Endothelial cell of umbilical vein (primary cell): ENCODE data around the gene KCNIP1. TPM values are rescaled to one million over a fixed set of nuclear protein-coding genes. Genes with fewer than 3 reads are reported as not detected.

Experiments used
- BruUV-seq: library from RNA; stranded (reverse); fragments of 400-500 nt; replicated peaks from 2 replicates; lab custom pipeline; 2021; lab: Mats Ljungman, UMichigan
- CTCF ChIA-PET: fragments of 300-600, 350-600 bp; sonication (Branson Sonifier 250); formaldehyde crosslinking; loops from one replicate; lab custom pipeline; 2021; ENCODE audit warnings: antibody characterized with exemption, inconsistent platforms; lab: Charles Lee
- POLR2A ChIA-PET: fragments of 300-600, 350-600 bp; sonication (Branson Sonifier 250); formaldehyde crosslinking; loops from one replicate; lab custom pipeline; 2021; ENCODE audit warnings: antibody characterized with exemption, inconsistent platforms; lab: Charles Lee
- DNase-seq: peaks from one replicate; pipeline ENCODE4 v3.0.0-alpha.2; 2011; ENCODE audit warnings: low read depth, low spot score
- FAIRE-seq: peaks from 2 replicates; lab custom pipeline; 2011; peaks lifted over from hg19 to GRCh38; lab: Jason Lieb, UNC
- H2AFZ ChIP-seq: 2 replicates; pipeline ENCODE4 v1.6.0; 2012; ENCODE audit warnings: low read depth, low read length, control low read depth, inconsistent platforms
- H3K27ac ChIP-seq: 2 replicates; pipeline ENCODE4 v1.5.1; 2011; ENCODE audit warnings: low read depth, mild to moderate bottlenecking, control low read depth, low read length, moderate library complexity; ENCODE audit not compliant: insufficient read depth
- H3K27me3 ChIP-seq, 2 experiments: 2 replicates each; pipeline versions ENCODE4 v1.6.0 to v1.6.1; 2011; ENCODE audit warnings: low read length in 2 of 2, mixed read lengths in 1 of 2; ENCODE audit not compliant: control insufficient read depth in 2 of 2, insufficient read depth in 2 of 2
- H3K36me3 ChIP-seq, 2 experiments: 2 replicates in 1 of 2; 3 replicates in 1 of 2; pipeline ENCODE4 v1.5.1; 2011; ENCODE audit warnings: low read length in 2 of 2, mild to moderate bottlenecking in 1 of 2, moderate library complexity in 1 of 2; ENCODE audit not compliant: control insufficient read depth in 2 of 2, insufficient read depth in 2 of 2; ENCODE audit errors: extremely low read depth in 1 of 2
- H3K4me1 ChIP-seq: 3 replicates; pipeline ENCODE4 v1.5.1; 2011; ENCODE audit warnings: mild to moderate bottlenecking, low read length; ENCODE audit not compliant: control insufficient read depth, insufficient read depth; ENCODE audit errors: extremely low read depth
- H3K4me2 ChIP-seq: 2 replicates; pipeline ENCODE4 v1.6.1; 2011; ENCODE audit warnings: low read length, control low read depth, mixed read lengths; ENCODE audit not compliant: insufficient read depth
- H3K4me3 ChIP-seq, 3 experiments: fragments of 200-600 bp in 1 of 3; sonication (generic), shearing (Covaris generic) in 1 of 3; replicated peaks in 1 of 3; 2 replicates each; pipeline ENCODE4 v1.5.1; 2011 to 2016; ENCODE audit warnings: control low read depth in 3 of 3, low read length in 3 of 3, mild to moderate bottlenecking in 2 of 3, inconsistent platforms in 1 of 3, low read depth in 1 of 3, moderate library complexity in 1 of 3; ENCODE audit not compliant: insufficient read depth in 1 of 3
- H3K79me2 ChIP-seq: 2 replicates; pipeline ENCODE4 v1.6.0; 2012; ENCODE audit warnings: low read length, inconsistent platforms; ENCODE audit not compliant: control insufficient read depth, insufficient read depth
- H3K9ac ChIP-seq: replicated peaks from 2 replicates; pipeline ENCODE3; 2011; ENCODE audit warnings: low read length, control low read depth; ENCODE audit not compliant: insufficient read depth; ENCODE audit errors: extremely low read depth
- H3K9me1 ChIP-seq: replicated peaks from 3 replicates; pipeline ENCODE4 v1.6.0; 2011; ENCODE audit warnings: mild to moderate bottlenecking, low read length; ENCODE audit not compliant: control insufficient read depth, insufficient read depth; ENCODE audit errors: extremely low read depth
- H3K9me3 ChIP-seq: replicated peaks from 2 replicates; pipeline ENCODE4 v1.5.1; 2012; ENCODE audit warnings: low read length, inconsistent platforms; ENCODE audit not compliant: control insufficient read depth, insufficient read depth
- H4K20me1 ChIP-seq: replicated peaks from 2 replicates; pipeline ENCODE3; 2011; ENCODE audit warnings: mild to moderate bottlenecking, low read length; ENCODE audit not compliant: control insufficient read depth, insufficient read depth; ENCODE audit errors: extremely low read depth
- CTCF ChIP-seq, 2 donors: IDR thresholded peaks; 1 replicate in 1 of 2; 2 replicates in 1 of 2; pipeline ENCODE4 v1.5.1; 2011; ENCODE audit warnings: low read length in 2 of 2, mild to moderate bottlenecking in 2 of 2, moderate library complexity in 2 of 2, control low read depth in 1 of 2, inconsistent platforms in 1 of 2, low read depth in 1 of 2; ENCODE audit not compliant: insufficient read depth in 1 of 2; ENCODE audit errors: extremely low read depth in 1 of 2
- EZH2 ChIP-seq: IDR thresholded peaks from 2 replicates; pipeline ENCODE4 v1.6.1; 2012; ENCODE audit warnings: borderline replicate concordance, low read depth, mild to moderate bottlenecking, moderate library complexity, low read length, inconsistent platforms; ENCODE audit not compliant: severe bottlenecking
- FOS ChIP-seq: IDR thresholded peaks from 2 replicates; pipeline ENCODE4 v1.6.1; 2011; ENCODE audit warnings: mild to moderate bottlenecking, low read length, moderate library complexity, borderline replicate concordance; ENCODE audit not compliant: insufficient read depth
- GATA2 ChIP-seq: IDR thresholded peaks from 2 replicates; pipeline ENCODE4 v1.7.0; 2011; ENCODE audit warnings: low read depth, mild to moderate bottlenecking, moderate library complexity, mixed read lengths, low read length; ENCODE audit not compliant: insufficient read length, insufficient read depth
- JUN ChIP-seq: IDR thresholded peaks from 2 replicates; pipeline ENCODE4 v1.6.1; 2011; ENCODE audit warnings: borderline replicate concordance, low read depth; ENCODE audit not compliant: insufficient read length, insufficient read depth
- MAX ChIP-seq: IDR thresholded peaks from 2 replicates; pipeline ENCODE4 v1.6.1; 2011; ENCODE audit not compliant: insufficient read depth, insufficient read length
- MYC ChIP-seq: IDR thresholded peaks from one replicate; pipeline ENCODE4 v1.6.1; 2011; ENCODE audit warnings: mild to moderate bottlenecking, low read depth, low read length
- POLR2A ChIP-seq: IDR thresholded peaks from 2 replicates; pipeline ENCODE4 v1.6.1; 2012; ENCODE audit warnings: low read depth, mild to moderate bottlenecking, control low read depth, low read length
- POLR2AphosphoS5 ChIP-seq: IDR thresholded peaks from 2 replicates; pipeline ENCODE4 v1.6.1; 2012; ENCODE audit warnings: low read depth, mild to moderate bottlenecking, control low read depth, low read length, moderate library complexity; ENCODE audit not compliant: insufficient read depth
- dilution Hi-C: fragments of 300-500 bp; cut with MboI; formaldehyde crosslinking; loops from one replicate; pipeline ENCODE4 v1.15.0; 2019; ENCODE audit warnings: low sequenced_read_pairs; ENCODE audit not compliant: extremely low pct_ligation_motif_present
- intact Hi-C: fragments of 100-400 bp; cut with micrococcal nuclease; formaldehyde crosslinking; loops from one replicate; pipeline ENCODE4 v1.10.0; 2022
- polyA plus RNA-seq, 4 experiments: library from polyadenylated mRNA; depleted of rRNA in 3 of 4; stranded (reverse) in 3 of 4; unstranded in 1 of 4; fragments of >200 nt; gene quantifications; 2 replicates each; pipeline versions ENCODE4 v1.2.1 to v1.2.3, GENCODE V29; 2011 to 2012; ENCODE audit warnings: missing spikeins in 1 of 4
- total RNA-seq: library from RNA; stranded (reverse); gene quantifications from 2 replicates; pipeline ENCODE4 v1.2.3, GENCODE V29; 2021

Gene KCNIP1
- total and polyA plus RNA-seq, 2 donors (not counting 3 experiments of a cell fraction or from before 2014, with no cell fraction given): 0.15 TPM; not detected in 1

GRCh38 chr5:170704417-170705192, 200.8 kb downstream of the KCNIP1 start:
- FAIRE-seq (no peak), DNase-seq (no peak)
- H3K9me3 ChIP-seq: no peaks in the 10 kb centered on the region
- no peaks in the 10 kb centered on the region for H3K9me1 ChIP-seq
- no TSS peak for BruUV-seq
- H3K9ac ChIP-seq: no peak overlapping the region
- POLR2A ChIA-PET: no interaction called here
- intact Hi-C loops (no loop called here), dilution Hi-C loops (no loop called here)
- no peaks in the 10 kb centered on the region for H3K36me3 ChIP-seq
- H2AFZ ChIP-seq: no peak overlapping the region
- H3K27ac ChIP-seq: no peak overlapping the region
- H3K4me1 ChIP-seq: no peaks in the 10 kb centered on the region
- CTCF ChIA-PET: interaction anchor here (1.0 kb wide), 1 partner anchor 41 kb away, joined by 4 read pairs; no protein-coding TSS in a partner anchor
- no peak overlapping the region for H3K4me2 ChIP-seq
- H4K20me1 ChIP-seq: no peaks in the 10 kb centered on the region
- H3K27me3 ChIP-seq: peaks cover 0 to 1% of the 10 kb centered on the region in 2 experiments
- H3K4me3 ChIP-seq: no peak overlapping the region
- TF ChIP-seq MAX: no peak
- TF ChIP-seq POLR2A: no peak
- no peak for TF ChIP-seq POLR2AphosphoS5
- TF ChIP-seq CTCF (IDR thresholded peaks at IDR 0.05; ENCODE audit: extremely low read depth in 1 of 2, insufficient read depth in 1 of 2, low read depth in 1 of 2, low read length in 2 of 2): no peak
- TF ChIP-seq FOS: no peak
- TF ChIP-seq GATA2: no peak
- TF ChIP-seq EZH2: no peak
- TF ChIP-seq JUN: no peak
- TF ChIP-seq MYC: no peak
- no peaks in the 10 kb centered on the region for H3K79me2 ChIP-seq
